Common myeloid progenitor, CD34-positive (primary cell): ENCODE data around the gene AKT3.

ENCODE experiments used
- CTCF ChIA-PET: fragments of 350-600 bp; sonication (Branson Sonifier 250); formaldehyde crosslinking; loops from one replicate; lab custom pipeline; 2021; ENCODE audit warnings: antibody characterized with exemption; lab: Charles Lee
- POLR2A ChIA-PET: fragments of 350-600 bp; sonication (Branson Sonifier 250); formaldehyde crosslinking; loops from one replicate; lab custom pipeline; 2021; ENCODE audit warnings: antibody characterized with exemption; lab: Charles Lee
- DNase-seq, 3 donors: peaks; one replicate each; pipeline versions ENCODE4 v3.0.0 to v3.0.0-alpha.2; 2013
- H3K27ac ChIP-seq, 2 experiments: 1 replicate in 1 of 2; 2 replicates in 1 of 2; pipeline ENCODE4 v1.7.0; 2013; ENCODE audit warnings: inconsistent platforms in 2 of 2, low read length in 2 of 2, mild to moderate bottlenecking in 2 of 2, low read depth in 1 of 2, moderate library complexity in 1 of 2; ENCODE audit not compliant: severe bottlenecking in 2 of 2, insufficient read depth in 1 of 2, poor library complexity in 1 of 2
- H3K27me3 ChIP-seq, 5 experiments: replicated peaks in 2 of 5; 1 replicate in 3 of 5; 2 replicates in 2 of 5; pipeline versions ENCODE4 v1.6.1 to v1.7.0; 2013; ENCODE audit warnings: low read length in 4 of 5, mild to moderate bottlenecking in 2 of 5, moderate library complexity in 2 of 5, inconsistent platforms in 1 of 5; ENCODE audit not compliant: insufficient read depth in 5 of 5, control insufficient read depth in 4 of 5
- H3K36me3 ChIP-seq, 4 experiments: 1 replicate in 2 of 4; 2 replicates in 2 of 4; pipeline versions ENCODE4 v1.6.1 to v1.7.0; 2013; ENCODE audit warnings: low read length in 3 of 4, control low read depth in 1 of 4, mild to moderate bottlenecking in 1 of 4; ENCODE audit not compliant: control insufficient read depth in 4 of 4, insufficient read depth in 4 of 4
- H3K4me1 ChIP-seq, 4 experiments: 1 replicate in 3 of 4; 2 replicates in 1 of 4; pipeline versions ENCODE4 v1.6.1 to v1.7.1; 2013; ENCODE audit warnings: low read length in 3 of 4, mild to moderate bottlenecking in 3 of 4, control low read depth in 1 of 4, inconsistent platforms in 1 of 4, moderate library complexity in 1 of 4; ENCODE audit not compliant: control insufficient read depth in 4 of 4, insufficient read depth in 4 of 4; ENCODE audit errors: control extremely low read depth in 1 of 4
- H3K4me3 ChIP-seq, 7 experiments: 1 replicate in 4 of 7; 2 replicates in 3 of 7; pipeline versions ENCODE4 v1.5.1 to v1.7.0; 2013; ENCODE audit warnings: mild to moderate bottlenecking in 7 of 7, low read length in 6 of 7, moderate library complexity in 6 of 7, inconsistent platforms in 2 of 7, low read depth in 2 of 7, control low read depth in 1 of 7; ENCODE audit not compliant: insufficient read depth in 4 of 7, control insufficient read depth in 1 of 7; ENCODE audit errors: extremely low read depth in 1 of 7
- H3K9me3 ChIP-seq, 5 experiments: 1 replicate in 4 of 5; 2 replicates in 1 of 5; pipeline versions ENCODE4 v1.6.1 to v1.7.1; 2013; ENCODE audit warnings: low read length in 4 of 5, mild to moderate bottlenecking in 2 of 5, inconsistent platforms in 1 of 5, low read depth in 1 of 5, moderate library complexity in 1 of 5; ENCODE audit not compliant: control insufficient read depth in 4 of 5, insufficient read depth in 2 of 5; ENCODE audit errors: control extremely low read depth in 1 of 5
- WGBS: methylation state at CpG from one replicate; pipeline ENCODE4 v1.1.5; 2013; ENCODE audit not compliant: insufficient coverage; 5-methylcytosine and 5-hydroxymethylcytosine counted together

AKT3 gene

GRCh38 chr1:243731974-243732625 lies 117.9 kb downstream of the AKT3 start:
- Histone ChIP-seq H3K27me3 (no peaks in the 10 kb centered on the region), H3K27ac (no peak overlapping the region), H3K4me1 (peaks cover 0 to 7% (median 6%) of the 10 kb centered on the region in 4 experiments), H3K9me3 (peaks cover 0 to 8% (median 4%) of the 10 kb centered on the region in 5 experiments), H3K4me3 (no peak overlapping the region), H3K36me3 (peaks cover 0 to 11% (median 2%) of the 10 kb centered on the region in 4 experiments)
- peak in 2 of 3 donors; percentile 18 to 31 for DNase-seq
- WGBS, result 57% methylated on average over 2 of the region's 5 CpGs
- CTCF ChIA-PET, result interaction anchor here (0.6 to 1.7 kb wide), 4 partner anchors 19 to 1535 kb away, joined by 3 to 6 read pairs (median 3); no protein-coding TSS in a partner anchor
- POLR2A ChIA-PET, result no interaction called here

- WGBS, result 92% methylated on average over 2 of the region's 3 CpGs
- CTCF ChIA-PET, result interaction anchor here (0.9 to 1.7 kb wide), 2 partner anchors 18 to 23 kb away, joined by 3 to 6 read pairs; no protein-coding TSS in a partner anchor
- Histone ChIP-seq H3K27me3 (no peaks in the 10 kb centered on the region), H3K36me3 (peaks cover 0 to 11% (median 0%) of the 10 kb centered on the region in 4 experiments), H3K9me3 (peaks cover 0 to 8% (median 4%) of the 10 kb centered on the region in 5 experiments), H3K4me1 (peaks cover 0 to 7% (median 7%) of the 10 kb centered on the region in 4 experiments), H3K27ac (no peak overlapping the region), H3K4me3 (no peak overlapping the region)
- DNase-seq, result peak in 2 of 3 donors; percentile 21 to 66
- POLR2A ChIA-PET, result no interaction called here
Measured at GRCh38 chr1:243731301-243731891, 118.6 kb downstream of the AKT3 start.

DNA sequence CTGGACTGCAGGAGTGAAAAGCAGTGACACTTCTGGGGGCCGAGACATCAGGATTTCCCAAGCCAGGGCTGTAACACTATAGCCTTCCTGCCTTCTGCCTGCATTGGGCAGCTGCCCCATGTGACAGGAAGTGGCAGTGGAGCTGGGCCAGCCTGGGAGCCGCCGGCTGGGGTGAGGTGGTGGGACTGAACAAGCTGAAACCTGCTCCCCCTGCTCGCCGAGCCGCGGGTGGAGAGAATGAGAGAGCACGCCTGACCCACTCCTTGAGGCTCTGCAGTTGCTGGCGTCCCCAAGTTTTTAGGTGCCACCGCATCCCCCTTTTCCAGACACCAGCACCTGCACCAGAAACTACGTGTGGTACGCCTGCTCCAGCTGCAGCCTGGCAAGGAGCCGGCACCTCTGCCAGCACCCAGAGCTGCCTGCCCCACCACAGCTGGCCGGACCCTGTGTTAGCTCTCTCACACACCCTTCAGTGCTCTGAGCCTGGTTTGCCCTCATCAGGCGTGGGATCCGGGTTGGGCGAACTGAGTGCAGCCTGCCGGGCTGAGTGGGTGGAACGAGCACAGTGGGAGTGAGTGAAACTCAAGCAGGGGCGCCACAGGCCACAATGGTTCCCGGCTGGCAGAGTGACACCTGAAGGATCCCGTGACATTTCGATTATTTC lies 119.4 kb downstream of the AKT3 start:
- no peak for DNase-seq
- Histone ChIP-seq H3K9me3 (peaks cover 0 to 8% (median 4%) of the 10 kb centered on the region in 5 experiments), H3K27ac (no peak overlapping the region), H3K4me1 (peaks cover 0 to 7% (median 7%) of the 10 kb centered on the region in 4 experiments), H3K27me3 (no peaks in the 10 kb centered on the region), H3K36me3 (peaks cover 0 to 11% (median 0%) of the 10 kb centered on the region in 4 experiments), H3K4me3 (no peak overlapping the region)
- POLR2A ChIA-PET, result no interaction called here
- WGBS, result 94% methylated on average over 18 of the region's 23 CpGs
- CTCF ChIA-PET, result interaction anchor here (1.7 kb wide), 1 partner anchor 17 kb away, joined by 6 read pairs; no protein-coding TSS in a partner anchor

GRCh38 chr1:243729956-243730355 lies 120.1 kb downstream of the AKT3 start:
- Histone ChIP-seq H3K4me3 (no peak overlapping the region), H3K27me3 (no peaks in the 10 kb centered on the region), H3K27ac (no peak overlapping the region), H3K9me3 (peaks cover 0 to 8% (median 4%) of the 10 kb centered on the region in 5 experiments), H3K4me1 (peaks cover 0 to 7% (median 7%) of the 10 kb centered on the region in 4 experiments), H3K36me3 (peaks cover 0 to 11% (median 0%) of the 10 kb centered on the region in 4 experiments)
- ChIA-PET CTCF (no interaction called here), POLR2A (no interaction called here)
- WGBS, result 100% methylated on average over 3 of the region's 3 CpGs
- DNase-seq, result no peak

- H3K4me1 ChIP-seq, result peaks cover 0 to 7% (median 5%) of the 10 kb centered on the region in 4 experiments
- H3K4me3 ChIP-seq, result no peak overlapping the region
- POLR2A ChIA-PET, result no interaction called here
- DNase-seq, result peak in 2 of 3 donors; percentile 26 to 50
- peaks cover 0 to 8% (median 4%) of the 10 kb centered on the region in 5 experiments for H3K9me3 ChIP-seq
- CTCF ChIA-PET, result no interaction called here
- no peaks in the 10 kb centered on the region for H3K27me3 ChIP-seq
- H3K27ac ChIP-seq, result no peak overlapping the region
- H3K36me3 ChIP-seq, result peaks cover 0 to 11% (median 0%) of the 10 kb centered on the region in 4 experiments
- WGBS, result 92% methylated on average over 4 of the region's 4 CpGs
Measured at GRCh38 chr1:243727503-243728203, 122.4 kb downstream of the AKT3 start.

DNA sequence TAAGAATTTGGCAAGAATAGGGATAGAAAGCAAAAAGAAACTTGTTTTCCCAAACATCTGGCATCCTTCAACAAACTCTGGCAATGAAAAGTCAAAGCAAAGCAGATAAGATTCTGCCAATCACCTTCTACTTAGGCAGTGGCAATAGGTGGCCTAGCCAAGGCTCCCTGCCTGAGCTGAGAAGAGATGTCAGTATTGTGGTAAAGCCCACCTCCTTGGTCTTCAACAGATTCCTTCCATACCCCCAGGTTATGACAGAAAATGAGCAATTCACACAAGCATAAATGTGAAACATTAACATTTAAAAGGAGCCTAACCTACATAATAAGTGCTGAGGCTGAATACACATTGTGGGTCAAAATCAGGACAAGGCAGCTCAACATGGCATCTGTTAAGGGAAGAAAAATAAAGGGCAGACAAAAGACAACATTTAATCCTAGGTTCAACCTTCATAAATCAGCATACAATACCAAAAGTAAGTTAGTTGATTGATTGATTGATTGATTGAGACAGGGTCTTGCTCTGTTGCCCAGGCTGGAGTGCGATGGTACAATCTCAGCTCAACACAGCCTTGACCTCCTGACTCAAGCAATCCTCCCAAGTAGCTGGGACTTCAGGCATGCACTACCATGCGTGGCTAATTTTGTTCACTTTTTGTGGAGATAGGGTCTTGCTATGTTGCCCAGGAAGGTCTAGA lies 123.1 kb downstream of the AKT3 start:
- ChIA-PET CTCF (no interaction called here), POLR2A (no interaction called here)
- DNase-seq, result no peak
- H3K9me3 ChIP-seq, result peaks cover 0 to 8% (median 4%) of the 10 kb centered on the region in 5 experiments
- peaks cover 0 to 11% (median 0%) of the 10 kb centered on the region in 4 experiments for H3K36me3 ChIP-seq
- no peaks in the 10 kb centered on the region for H3K27me3 ChIP-seq
- 83% methylated on average over 1 of the region's 2 CpGs for WGBS
- H3K4me1 ChIP-seq, result peaks cover 0 to 7% (median 3%) of the 10 kb centered on the region in 4 experiments
- H3K27ac ChIP-seq, result no peak overlapping the region
- no peak overlapping the region for H3K4me3 ChIP-seq
